SK-N-SH treated with all-trans-retinoic acid at 6 μM for 48 hours (cell line): ENCODE measurements around the gene CDC42BPB.

Source experiments
- ATAC-seq: fragments of 200-7000 bp; cut with Tn5 transposase; 3 replicates; pipeline ENCODE4 v1.9.1; 2020; ENCODE audit warnings: mild to moderate bottlenecking, moderate library complexity
- ARNTL ChIP-seq: fragments of 450-650 bp; formaldehyde crosslinking; IDR thresholded peaks from 2 replicates; pipeline ENCODE4 v1.5.0; 2020; ENCODE audit warnings: low read depth, mild to moderate bottlenecking, moderate library complexity, borderline replicate concordance
- BACH2 ChIP-seq: fragments of 250-450 bp; sonication (Bioruptor Pico); IDR thresholded peaks from 2 replicates; pipeline ENCODE4 v1.9.0; 2021; ENCODE audit warnings: mild to moderate bottlenecking, borderline replicate concordance
- CREB5 ChIP-seq: fragments of 250-450 bp; sonication (Bioruptor Pico); IDR thresholded peaks from 2 replicates; pipeline ENCODE4 v1.5.1; 2020; ENCODE audit warnings: low read depth, mild to moderate bottlenecking, moderate library complexity
- CSDC2 ChIP-seq: fragments of 250-450 bp; sonication (Bioruptor Pico); IDR thresholded peaks from 2 replicates; pipeline ENCODE4 v1.5.0; 2020; ENCODE audit warnings: mild to moderate bottlenecking, moderate library complexity
- CSRNP3 ChIP-seq: fragments of 250-450 bp; sonication (Bioruptor Pico); IDR thresholded peaks from 2 replicates; pipeline ENCODE4 v1.5.1; 2021; ENCODE audit warnings: mild to moderate bottlenecking, moderate library complexity
- ESRRG ChIP-seq: fragments of 250-450 bp; sonication (Bioruptor Pico); IDR thresholded peaks from 2 replicates; pipeline ENCODE4 v1.6.1; 2021; ENCODE audit warnings: mild to moderate bottlenecking
- ISL1 ChIP-seq: fragments of 250-450 bp; sonication (Bioruptor Pico); IDR thresholded peaks from 2 replicates; pipeline ENCODE4 v2.1.2; 2022; ENCODE audit warnings: mild to moderate bottlenecking, moderate library complexity
- OSR1 ChIP-seq: fragments of 250-450 bp; sonication (Bioruptor Pico); IDR thresholded peaks from 2 replicates; pipeline ENCODE4 v1.8.0; 2022; ENCODE audit warnings: moderate library complexity, mild to moderate bottlenecking, inconsistent platforms
- PATZ1 ChIP-seq: fragments of 250-450 bp; sonication (Bioruptor Pico); IDR thresholded peaks from 2 replicates; pipeline ENCODE4 v1.8.0; 2020; ENCODE audit warnings: mild to moderate bottlenecking, moderate library complexity, borderline replicate concordance
- RARB ChIP-seq: fragments of 250-450 bp; sonication (Bioruptor Pico); IDR thresholded peaks from 2 replicates; pipeline ENCODE4 v1.8.0; 2021; ENCODE audit warnings: mild to moderate bottlenecking, moderate library complexity
- TCF4 ChIP-seq: fragments of 250-450 bp; sonication (Bioruptor Pico); IDR thresholded peaks from 2 replicates; pipeline ENCODE4 v1.8.0; 2021; ENCODE audit warnings: mild to moderate bottlenecking, moderate library complexity, borderline replicate concordance
- TOX ChIP-seq: fragments of 250-450 bp; sonication (Bioruptor Pico); IDR thresholded peaks from 2 replicates; pipeline ENCODE4 v1.8.0; 2021; ENCODE audit warnings: mild to moderate bottlenecking, moderate library complexity, borderline replicate concordance
- TSHZ2 ChIP-seq: fragments of 250-450 bp; sonication (Bioruptor Pico); IDR thresholded peaks from 2 replicates; pipeline ENCODE4 v1.5.0; 2020; ENCODE audit warnings: mild to moderate bottlenecking, moderate library complexity
- ZC3H10 ChIP-seq: fragments of 250-450 bp; sonication (Bioruptor Pico); IDR thresholded peaks from 2 replicates; pipeline ENCODE4 v1.5.1; 2021; ENCODE audit warnings: mild to moderate bottlenecking, moderate library complexity
- ZFP3 ChIP-seq: fragments of 250-450 bp; sonication (Bioruptor Pico); IDR thresholded peaks from 2 replicates; pipeline ENCODE4 v1.5.0; 2020; ENCODE audit warnings: mild to moderate bottlenecking, moderate library complexity
- ZFP30 ChIP-seq: fragments of 450-650 bp; formaldehyde crosslinking; IDR thresholded peaks from 2 replicates; pipeline ENCODE4 v1.5.0; 2022; ENCODE audit warnings: mild to moderate bottlenecking, moderate library complexity
- ZNF565 ChIP-seq: fragments of 450-650 bp; formaldehyde crosslinking; conservative IDR thresholded peaks from 2 replicates; pipeline ENCODE4 v1.5.0; 2020; ENCODE audit warnings: low read depth, mild to moderate bottlenecking, moderate library complexity
- ZNF70 ChIP-seq: fragments of 450-650 bp; formaldehyde crosslinking; IDR thresholded peaks from 2 replicates; pipeline ENCODE4 v1.5.0; 2020; ENCODE audit warnings: mild to moderate bottlenecking, moderate library complexity
- ZNF8 ChIP-seq: fragments of 450-650 bp; formaldehyde crosslinking; IDR thresholded peaks from 2 replicates; pipeline ENCODE4 v1.5.0; 2020; ENCODE audit warnings: mild to moderate bottlenecking, moderate library complexity

The CDC42BPB gene

GRCh38 chr14:103091883-103092222 lies 34.5 kb upstream of the CDC42BPB start:
- TF ChIP-seq ZFP3 (CRISPR knock-in tag) (no peak), TCF4 (CRISPR knock-in tag) (no peak), BACH2 (CRISPR knock-in tag) (no peak), TSHZ2 (CRISPR knock-in tag) (no peak), CSRNP3 (no peak), ISL1 (no peak), CREB5 (CRISPR knock-in tag) (no peak), RARB (CRISPR knock-in tag) (no peak), ZNF70 (CRISPR knock-in tag) (no peak), ZC3H10 (CRISPR knock-in tag) (no peak), ZNF565 (no peak), ARNTL (no peak), ESRRG (CRISPR knock-in tag) (no peak)
- ATAC-seq: no peak

- ATAC-seq: peak; percentile 51
- TF ChIP-seq ISL1 (no peak), CSDC2 (no peak), ZNF565 (no peak), PATZ1 (CRISPR knock-in tag) (no peak), ZFP30 (CRISPR knock-in tag) (no peak), TOX (no peak), ZNF70 (CRISPR knock-in tag) (no peak), TSHZ2 (CRISPR knock-in tag) (no peak), ZFP3 (CRISPR knock-in tag) (no peak), OSR1 (CRISPR knock-in tag) (no peak), ZNF8 (CRISPR knock-in tag) (no peak), CSRNP3 (no peak), RARB (CRISPR knock-in tag) (no peak)
Observed at GRCh38 chr14:103091041-103091882, 33.9 kb upstream of the CDC42BPB start.
